Activated T-cell treated with anti-CD3 and anti-CD28 coated beads, Interleukin-2, amount 50 U/mL, for 24 hours (primary cell): ENCODE results near the gene TIRAP.

ENCODE experiments used
- DNase-seq: peaks from one replicate; pipeline ENCODE4 v3.0.0-alpha.2; 2020
- H3K27ac Mint-ChIP-seq: 2 replicates; pipeline ENCODE4 v1.8.0; 2020; ENCODE audit warnings: mild to moderate bottlenecking, mixed read lengths
- H3K27me3 Mint-ChIP-seq: 2 replicates; pipeline ENCODE4 v1.8.0; 2020; ENCODE audit warnings: mixed read lengths
- H3K36me3 Mint-ChIP-seq: 2 replicates; pipeline ENCODE4 v1.8.0; 2020; ENCODE audit warnings: low read depth, mixed read lengths
- H3K4me1 Mint-ChIP-seq: 2 replicates; pipeline ENCODE4 v1.8.0; 2020; ENCODE audit warnings: low read depth, mixed read lengths
- H3K4me3 Mint-ChIP-seq: 2 replicates; pipeline ENCODE4 v1.8.0; 2020; ENCODE audit warnings: mild to moderate bottlenecking, moderate library complexity, mixed read lengths
- H3K9me3 Mint-ChIP-seq: 2 replicates; pipeline ENCODE4 v1.8.0; 2020; ENCODE audit warnings: mixed read lengths

Gene TIRAP

GRCh38 chr11:126319374-126319740 is 36.5 kb downstream of the TIRAP start:
- Mint-ChIP-seq H3K36me3 (peaks cover 46% of the 10 kb centered on the region), H3K27me3 (no peaks in the 10 kb centered on the region), H3K4me1 (peaks cover 34% of the 10 kb centered on the region), H3K4me3 (no peak overlapping the region), H3K9me3 (peaks cover 3% of the 10 kb centered on the region), H3K27ac (peak overlapping the region; percentile 91)
- DNase-seq = no peak

GRCh38 chr11:126322996-126323395 is 40.1 kb downstream of the TIRAP start:
- Mint-ChIP-seq H3K36me3 (peaks cover 39% of the 10 kb centered on the region), H3K9me3 (no peaks in the 10 kb centered on the region), H3K27ac (no peak overlapping the region), H3K4me1 (peaks cover 19% of the 10 kb centered on the region), H3K4me3 (no peak overlapping the region), H3K27me3 (no peaks in the 10 kb centered on the region)
- no peak for DNase-seq

- H3K36me3 Mint-ChIP-seq = peaks cover 49% of the 10 kb centered on the region
- H3K27me3 Mint-ChIP-seq = no peaks in the 10 kb centered on the region
- peaks cover 25% of the 10 kb centered on the region for H3K4me1 Mint-ChIP-seq
- H3K27ac Mint-ChIP-seq = no peak overlapping the region
- H3K9me3 Mint-ChIP-seq = no peaks in the 10 kb centered on the region
- H3K4me3 Mint-ChIP-seq = no peak overlapping the region
- DNase-seq = no peak
These were observed 44.5 kb downstream of the TIRAP start for GRCh38 chr11:126327281-126328000.

GRCh38 chr11:126328001-126328390 is 45.1 kb downstream of the TIRAP start:
- Mint-ChIP-seq H3K9me3 (no peaks in the 10 kb centered on the region), H3K36me3 (peaks cover 52% of the 10 kb centered on the region), H3K4me1 (peaks cover 28% of the 10 kb centered on the region), H3K27ac (no peak overlapping the region), H3K4me3 (no peak overlapping the region), H3K27me3 (no peaks in the 10 kb centered on the region)
- no peak for DNase-seq

GRCh38 chr11:126328444-126328843 is 45.6 kb downstream of the TIRAP start:
- no peak for DNase-seq
- H3K4me3 Mint-ChIP-seq = no peak overlapping the region
- H3K27ac Mint-ChIP-seq = no peak overlapping the region
- H3K36me3 Mint-ChIP-seq = peaks cover 52% of the 10 kb centered on the region
- no peaks in the 10 kb centered on the region for H3K9me3 Mint-ChIP-seq
- H3K4me1 Mint-ChIP-seq = peaks cover 28% of the 10 kb centered on the region
- no peaks in the 10 kb centered on the region for H3K27me3 Mint-ChIP-seq

- Mint-ChIP-seq H3K4me1 (peaks cover 28% of the 10 kb centered on the region), H3K9me3 (no peaks in the 10 kb centered on the region), H3K27ac (no peak overlapping the region), H3K27me3 (no peaks in the 10 kb centered on the region), H3K36me3 (peaks cover 58% of the 10 kb centered on the region), H3K4me3 (no peak overlapping the region)
- no peak for DNase-seq
These were observed 46.2 kb downstream of the TIRAP start for GRCh38 chr11:126328938-126329643.

GRCh38 chr11:126329644-126330211 is 46.8 kb downstream of the TIRAP start:
- no peaks in the 10 kb centered on the region for H3K27me3 Mint-ChIP-seq
- H3K4me3 Mint-ChIP-seq = no peak overlapping the region
- no peaks in the 10 kb centered on the region for H3K9me3 Mint-ChIP-seq
- peak overlapping the region; percentile 81 for H3K27ac Mint-ChIP-seq
- peaks cover 54% of the 10 kb centered on the region for H3K36me3 Mint-ChIP-seq
- H3K4me1 Mint-ChIP-seq = peaks cover 28% of the 10 kb centered on the region
- DNase-seq = no peak

GRCh38 chr11:126331286-126331685 is 48.4 kb downstream of the TIRAP start:
- no peak overlapping the region for H3K27ac Mint-ChIP-seq
- H3K27me3 Mint-ChIP-seq = no peaks in the 10 kb centered on the region
- H3K4me3 Mint-ChIP-seq = no peak overlapping the region
- H3K36me3 Mint-ChIP-seq = peaks cover 60% of the 10 kb centered on the region
- DNase-seq = no peak
- no peaks in the 10 kb centered on the region for H3K9me3 Mint-ChIP-seq
- H3K4me1 Mint-ChIP-seq = peaks cover 32% of the 10 kb centered on the region

- Mint-ChIP-seq H3K9me3 (no peaks in the 10 kb centered on the region), H3K27me3 (no peaks in the 10 kb centered on the region), H3K27ac (peak overlapping the region; percentile 63), H3K36me3 (peaks cover 63% of the 10 kb centered on the region), H3K4me1 (peaks cover 32% of the 10 kb centered on the region), H3K4me3 (no peak overlapping the region)
- no peak for DNase-seq
These were observed 49.4 kb downstream of the TIRAP start for GRCh38 chr11:126332221-126332711.

GRCh38 chr11:126333142-126333541 is 50.2 kb downstream of the TIRAP start:
- Mint-ChIP-seq H3K4me1 (peaks cover 31% of the 10 kb centered on the region), H3K9me3 (no peaks in the 10 kb centered on the region), H3K36me3 (peaks cover 62% of the 10 kb centered on the region), H3K4me3 (no peak overlapping the region), H3K27me3 (no peaks in the 10 kb centered on the region), H3K27ac (no peak overlapping the region)
- DNase-seq = no peak

GRCh38 chr11:126334659-126335462 is 52.0 kb downstream of the TIRAP start:
- Mint-ChIP-seq H3K27me3 (no peaks in the 10 kb centered on the region), H3K4me1 (peaks cover 19% of the 10 kb centered on the region), H3K9me3 (no peaks in the 10 kb centered on the region), H3K36me3 (peaks cover 70% of the 10 kb centered on the region), H3K4me3 (no peak overlapping the region), H3K27ac (no peak overlapping the region)
- no peak for DNase-seq

GRCh38 chr11:126335463-126335760 is 52.5 kb downstream of the TIRAP start:
- no peak overlapping the region for H3K4me3 Mint-ChIP-seq
- H3K9me3 Mint-ChIP-seq = no peaks in the 10 kb centered on the region
- H3K4me1 Mint-ChIP-seq = peaks cover 17% of the 10 kb centered on the region
- H3K27me3 Mint-ChIP-seq = no peaks in the 10 kb centered on the region
- no peak for DNase-seq
- H3K36me3 Mint-ChIP-seq = peaks cover 70% of the 10 kb centered on the region
- H3K27ac Mint-ChIP-seq = no peak overlapping the region

- H3K4me3 Mint-ChIP-seq = no peak overlapping the region
- H3K27me3 Mint-ChIP-seq = no peaks in the 10 kb centered on the region
- peak overlapping the region; percentile 20 for H3K27ac Mint-ChIP-seq
- peaks cover 75% of the 10 kb centered on the region for H3K36me3 Mint-ChIP-seq
- no peak for DNase-seq
- no peaks in the 10 kb centered on the region for H3K9me3 Mint-ChIP-seq
- H3K4me1 Mint-ChIP-seq = peaks cover 18% of the 10 kb centered on the region
These were observed 53.2 kb downstream of the TIRAP start for GRCh38 chr11:126336138-126336541.

- Mint-ChIP-seq H3K27me3 (no peaks in the 10 kb centered on the region), H3K9me3 (no peaks in the 10 kb centered on the region), H3K4me3 (no peak overlapping the region), H3K36me3 (peaks cover 75% of the 10 kb centered on the region), H3K4me1 (peaks cover 20% of the 10 kb centered on the region), H3K27ac (peak overlapping the region; percentile 39)
- no peak for DNase-seq
These were observed 53.8 kb downstream of the TIRAP start for GRCh38 chr11:126336671-126337101.
